A673 (cell line): ENCODE data around the gene ZPR1. TPM values are rescaled to one million over a fixed set of nuclear protein-coding genes. Genes with fewer than 3 reads are reported as not detected.
A peak's percentile ranks its signal among the peaks of the same experiment; 100 is the strongest.

Experiments used
- BruUV-seq: library from RNA; stranded (reverse); fragments of 400-500 nt; replicated peaks from 2 replicates; lab custom pipeline; 2021; lab: Mats Ljungman, UMichigan
- CTCF ChIA-PET: fragments of 300-600 bp; sonication (Branson Sonifier 250); formaldehyde crosslinking; loops from one replicate; lab custom pipeline; 2022; ENCODE audit warnings: antibody characterized with exemption; lab: Charles Lee
- POLR2A ChIA-PET: fragments of 300-600 bp; sonication (Branson Sonifier 250); formaldehyde crosslinking; loops from one replicate; lab custom pipeline; 2022; ENCODE audit warnings: antibody characterized with exemption; ENCODE audit not compliant: low non-redundant PET; lab: Charles Lee
- DNase-seq: peaks from one replicate; pipeline ENCODE4 v3.0.0-alpha.2; 2015; ENCODE audit warnings: low spot score
- H3K27ac ChIP-seq: fragments of 200-600 bp; sonication (generic); 2 replicates; pipeline ENCODE4 v1.5.1; 2016; ENCODE audit warnings: mixed run types, low read depth, mild to moderate bottlenecking, mixed read lengths, antibody characterized with exemption, low read length; ENCODE audit not compliant: poor library complexity, severe bottlenecking
- H3K27me3 ChIP-seq: fragments of 200-600 bp; sonication (generic); replicated peaks from 2 replicates; pipeline ENCODE4 v1.6.1; 2017; ENCODE audit warnings: mixed run types, low read depth, mild to moderate bottlenecking, mixed read lengths, antibody characterized with exemption, low read length; ENCODE audit not compliant: insufficient read depth, poor library complexity
- H3K36me3 ChIP-seq: fragments of 200-600 bp; sonication (generic); 2 replicates; pipeline ENCODE4 v1.6.1; 2016; ENCODE audit warnings: mixed run types, mild to moderate bottlenecking, mixed read lengths, antibody characterized with exemption, low read length; ENCODE audit not compliant: insufficient read depth, poor library complexity, severe bottlenecking
- H3K4me1 ChIP-seq: fragments of 200-600 bp; sonication (generic); 2 replicates; pipeline ENCODE4 v1.6.1; 2017; ENCODE audit warnings: mixed run types, mild to moderate bottlenecking, mixed read lengths, antibody characterized with exemption, low read length; ENCODE audit not compliant: insufficient read depth, poor library complexity, severe bottlenecking
- H3K4me3 ChIP-seq: fragments of 200-600 bp; sonication (generic); 2 replicates; pipeline ENCODE4 v1.5.1; 2016; ENCODE audit warnings: low read depth, mixed run types, mild to moderate bottlenecking, mixed read lengths, low read length; ENCODE audit not compliant: poor library complexity, severe bottlenecking
- H3K9me3 ChIP-seq: fragments of 200-600 bp; sonication (generic); 2 replicates; pipeline ENCODE4 v1.6.1; 2016; ENCODE audit warnings: mixed run types, low read depth, mild to moderate bottlenecking, mixed read lengths, antibody characterized with exemption, low read length; ENCODE audit not compliant: poor library complexity, severe bottlenecking
- EZH2 ChIP-seq: fragments of 200-600 bp; sonication (generic); IDR thresholded peaks from 2 replicates; pipeline ENCODE4 v1.6.1; 2017; ENCODE audit warnings: borderline replicate concordance, low read depth, mild to moderate bottlenecking, mixed read lengths, antibody characterized with exemption, low read length; ENCODE audit not compliant: poor library complexity, severe bottlenecking
- intact Hi-C: fragments of 100-400 bp; cut with micrococcal nuclease; formaldehyde crosslinking; loops from one replicate; pipeline ENCODE4 v1.10.0; 2022; ENCODE audit not compliant: unreplicated experiment
- total RNA-seq: library from RNA; stranded (reverse); gene quantifications from 2 replicates; pipeline ENCODE4 v1.2.3, GENCODE V29; 2021
- TF ChIP-seq, protein P1 (sequence below): fragments of 300-800, 200-600 bp; sonication (generic); conservative IDR thresholded peaks from 2 replicates; pipeline ENCODE4 v1.5.1; 2017; ENCODE audit warnings: low read depth, mild to moderate bottlenecking, antibody characterized with exemption, low read length, moderate library complexity, mixed read lengths

The ZPR1 gene
- total RNA-seq, 1 experiment from 2014 or later, result 109 TPM

DNA sequence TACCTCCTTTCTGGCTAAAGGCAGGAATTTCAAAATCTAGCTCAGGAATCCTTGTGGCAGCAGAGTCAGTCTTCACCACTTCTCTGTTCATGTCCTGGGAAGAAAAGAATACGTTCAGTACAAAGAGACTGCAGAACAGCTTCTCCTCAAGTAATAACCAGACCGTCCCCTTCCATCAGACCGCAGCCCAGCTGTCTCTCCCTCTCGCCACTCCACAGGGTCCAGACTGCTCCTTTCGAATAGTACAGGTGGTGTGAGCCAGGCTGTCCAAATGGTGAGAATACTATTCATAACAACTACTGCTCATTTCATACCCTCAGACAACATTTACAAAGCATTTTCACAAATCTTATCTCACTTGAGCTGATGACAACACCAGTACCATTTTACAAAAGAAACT, 857 bp downstream of the ZPR1 start:
- H3K36me3 ChIP-seq, result peaks cover 46% of the 10 kb centered on the region
- peak overlapping the region; percentile 79 for H3K27ac ChIP-seq
- no peaks in the 10 kb centered on the region for H3K9me3 ChIP-seq
- peaks cover 4% of the 10 kb centered on the region for H3K4me1 ChIP-seq
- ChIA-PET POLR2A (interaction anchor here (0.7 kb wide), 1 partner anchor 333 kb away, joined by 3 read pairs; no protein-coding TSS in a partner anchor), CTCF (interaction anchor here (2.1 kb wide), 1 partner anchor 49 kb away, joined by 9 read pairs; no protein-coding TSS in a partner anchor)
- H3K27me3 ChIP-seq, result no peaks in the 10 kb centered on the region
- TSS peak; percentile 48 for BruUV-seq
- intact Hi-C loops, result no loop called here
- no peak for DNase-seq
- TF ChIP-seq EZH2, result no peak
- TF ChIP-seq, protein P1, sequence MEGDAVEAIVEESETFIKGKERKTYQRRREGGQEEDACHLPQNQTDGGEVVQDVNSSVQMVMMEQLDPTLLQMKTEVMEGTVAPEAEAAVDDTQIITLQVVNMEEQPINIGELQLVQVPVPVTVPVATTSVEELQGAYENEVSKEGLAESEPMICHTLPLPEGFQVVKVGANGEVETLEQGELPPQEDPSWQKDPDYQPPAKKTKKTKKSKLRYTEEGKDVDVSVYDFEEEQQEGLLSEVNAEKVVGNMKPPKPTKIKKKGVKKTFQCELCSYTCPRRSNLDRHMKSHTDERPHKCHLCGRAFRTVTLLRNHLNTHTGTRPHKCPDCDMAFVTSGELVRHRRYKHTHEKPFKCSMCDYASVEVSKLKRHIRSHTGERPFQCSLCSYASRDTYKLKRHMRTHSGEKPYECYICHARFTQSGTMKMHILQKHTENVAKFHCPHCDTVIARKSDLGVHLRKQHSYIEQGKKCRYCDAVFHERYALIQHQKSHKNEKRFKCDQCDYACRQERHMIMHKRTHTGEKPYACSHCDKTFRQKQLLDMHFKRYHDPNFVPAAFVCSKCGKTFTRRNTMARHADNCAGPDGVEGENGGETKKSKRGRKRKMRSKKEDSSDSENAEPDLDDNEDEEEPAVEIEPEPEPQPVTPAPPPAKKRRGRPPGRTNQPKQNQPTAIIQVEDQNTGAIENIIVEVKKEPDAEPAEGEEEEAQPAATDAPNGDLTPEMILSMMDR, result no peak
- peak overlapping the region; percentile 94 for H3K4me3 ChIP-seq

DNA sequence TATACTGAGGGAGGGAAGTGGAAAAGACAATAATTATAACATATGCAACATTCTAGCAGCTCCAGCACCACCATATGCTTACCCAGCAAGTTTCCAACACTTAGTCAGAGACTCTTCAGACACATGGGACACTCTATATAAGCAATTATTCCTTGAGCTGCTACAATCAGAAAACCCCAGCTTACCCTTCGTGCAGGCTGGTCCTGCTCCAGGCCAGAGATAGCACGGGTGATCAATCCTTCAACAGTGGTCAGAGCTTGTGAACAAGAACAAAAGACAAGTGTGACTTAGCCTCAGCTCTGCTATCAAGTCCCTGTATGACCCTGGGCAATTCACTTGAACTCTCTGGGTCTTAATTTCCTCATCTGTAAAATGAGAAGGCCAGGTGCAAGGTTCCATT, 1.5 kb downstream of the ZPR1 start:
- TF ChIP-seq, protein P1, result no peak
- TF ChIP-seq EZH2, result no peak
- no TSS peak for BruUV-seq
- intact Hi-C loops, result no loop called here
- Histone ChIP-seq H3K27ac (no peak overlapping the region), H3K9me3 (no peaks in the 10 kb centered on the region), H3K4me3 (peak overlapping the region; percentile 94), H3K27me3 (no peaks in the 10 kb centered on the region), H3K36me3 (peaks cover 51% of the 10 kb centered on the region), H3K4me1 (peaks cover 4% of the 10 kb centered on the region)
- DNase-seq, result no peak
- ChIA-PET CTCF (interaction anchor here (2.1 kb wide), 1 partner anchor 50 kb away, joined by 9 read pairs; no protein-coding TSS in a partner anchor), POLR2A (no interaction called here)

DNA sequence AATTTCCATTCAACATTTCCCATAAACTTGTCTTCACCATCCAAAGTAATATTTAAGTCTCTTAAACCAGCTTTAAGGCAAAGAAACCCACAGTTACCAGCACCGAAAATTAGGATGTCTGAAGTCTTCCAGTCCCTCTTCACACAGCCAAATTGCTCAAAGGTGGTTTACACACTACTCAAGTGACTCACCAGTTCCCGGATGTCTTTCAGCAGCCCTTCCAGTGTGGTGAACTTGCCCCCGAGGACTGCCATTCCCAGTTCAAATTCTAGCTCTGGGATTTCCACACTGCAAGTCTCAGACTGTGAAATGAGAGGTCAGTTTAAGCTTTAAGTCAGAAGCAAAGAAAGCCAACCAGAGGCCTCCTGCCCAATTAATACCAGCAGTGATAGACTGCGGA, 5.1 kb downstream of the ZPR1 start:
- no peaks in the 10 kb centered on the region for H3K4me1 ChIP-seq
- ChIA-PET CTCF (no interaction called here), POLR2A (no interaction called here)
- H3K4me3 ChIP-seq, result no peak overlapping the region
- intact Hi-C loops, result no loop called here
- no peak overlapping the region for H3K27ac ChIP-seq
- BruUV-seq, result no TSS peak
- peaks cover 84% of the 10 kb centered on the region for H3K36me3 ChIP-seq
- no peaks in the 10 kb centered on the region for H3K27me3 ChIP-seq
- TF ChIP-seq, protein P1, result no peak
- TF ChIP-seq EZH2, result no peak
- no peaks in the 10 kb centered on the region for H3K9me3 ChIP-seq
- no peak for DNase-seq
